Panc1 (cell line): ENCODE data around the gene EIF4EBP3. TPM values are rescaled to one million over a fixed set of nuclear protein-coding genes. Genes with fewer than 3 reads are reported as not detected.

ENCODE experiments used
- ATAC-seq: fragments of 200-7000 bp; cut with Tn5 transposase; 2 replicates; pipeline ENCODE4 v1.9.1; 2020; ENCODE audit warnings: mild to moderate bottlenecking, moderate library complexity
- BruUV-seq: library from RNA; stranded (reverse); fragments of 400-500 nt; replicated peaks from 2 replicates; lab custom pipeline; 2021; lab: Mats Ljungman, UMichigan
- CTCF ChIA-PET: fragments of 300-600 bp; sonication (Branson Sonifier 250); formaldehyde crosslinking; loops from one replicate; lab custom pipeline; 2022; ENCODE audit warnings: antibody characterized with exemption; lab: Charles Lee
- POLR2A ChIA-PET: fragments of 300-600 bp; sonication (Branson Sonifier 250); formaldehyde crosslinking; loops from one replicate; lab custom pipeline; 2022; ENCODE audit warnings: antibody characterized with exemption; lab: Charles Lee
- DNase-seq: peaks from one replicate; pipeline ENCODE4 v3.0.0-alpha.2; 2010; ENCODE audit warnings: low read depth, low spot score
- H3K27ac ChIP-seq: 2 replicates; pipeline ENCODE4 v1.5.1; 2011; ENCODE audit warnings: mild to moderate bottlenecking, low read length, inconsistent platforms
- H3K27me3 ChIP-seq: fragments of 200-500 bp; sonication (Bioruptor generic); 2 replicates; pipeline ENCODE4 v1.6.0; 2014; ENCODE audit warnings: low read length, inconsistent platforms; ENCODE audit not compliant: control insufficient read depth, insufficient read depth
- H3K36me3 ChIP-seq: fragments of 200-500 bp; sonication (Bioruptor generic); 2 replicates; pipeline ENCODE4 v1.5.1; 2014; ENCODE audit warnings: inconsistent platforms, mild to moderate bottlenecking, low read length, moderate library complexity; ENCODE audit not compliant: control insufficient read depth, insufficient read depth
- H3K4me1 ChIP-seq: 2 replicates; pipeline ENCODE4 v1.5.1; 2011; ENCODE audit warnings: inconsistent platforms, mild to moderate bottlenecking, low read length, moderate library complexity; ENCODE audit not compliant: control insufficient read depth, insufficient read depth
- H3K4me3 ChIP-seq, 2 experiments: 2 replicates each; pipeline ENCODE4 v1.5.1; 2011 to 2012; ENCODE audit warnings: low read depth in 2 of 2, low read length in 2 of 2, mild to moderate bottlenecking in 2 of 2, inconsistent platforms in 1 of 2, moderate library complexity in 1 of 2
- H3K9me3 ChIP-seq: fragments of 200-500 bp; sonication (Bioruptor generic); 2 replicates; pipeline ENCODE4 v1.5.1; 2014; ENCODE audit warnings: low read depth, mild to moderate bottlenecking, inconsistent platforms, low read length, moderate library complexity; ENCODE audit not compliant: control insufficient read depth, insufficient read depth
- POLR2AphosphoS5 ChIP-seq: IDR thresholded peaks from 2 replicates; pipeline ENCODE4 v1.6.1; 2012; ENCODE audit warnings: mild to moderate bottlenecking, low read depth, low read length, moderate library complexity
- SIN3A ChIP-seq: IDR thresholded peaks from 2 replicates; pipeline ENCODE4 v1.6.1; 2012; ENCODE audit warnings: low read depth, mild to moderate bottlenecking, low read length, moderate library complexity, borderline replicate concordance; ENCODE audit not compliant: insufficient read depth
- TCF7L2 ChIP-seq: IDR thresholded peaks from 2 replicates; pipeline ENCODE4 v1.6.1; 2011; ENCODE audit warnings: mild to moderate bottlenecking, low read depth, low read length, inconsistent platforms
- in situ Hi-C: cut with HindIII; loops from 2 replicates; pipeline ENCODE4 v1.10.0; 2016; ENCODE audit warnings: low sequenced_read_pairs, low pct_unique_long_range_greater_than_20kb
- intact Hi-C: fragments of 100-400 bp; cut with micrococcal nuclease; formaldehyde crosslinking; loops from one replicate; pipeline ENCODE4 v1.10.0; 2022; ENCODE audit not compliant: unreplicated experiment
- total RNA-seq: library from RNA; stranded (reverse); gene quantifications from one replicate; pipeline ENCODE4 v1.2.1, GENCODE V29; 2021; ENCODE audit not compliant: unreplicated experiment
- TF ChIP-seq, protein P1 (sequence below): fragments of 450-650 bp; IDR thresholded peaks from 2 replicates; pipeline ENCODE4 v1.5.1; 2017; ENCODE audit warnings: mild to moderate bottlenecking
- TF ChIP-seq, protein P2 (sequence below), 2 experiments: IDR thresholded peaks; 2 replicates each; pipeline ENCODE4 v1.6.1; 2011 to 2012; ENCODE audit warnings: low read depth in 2 of 2, control low read depth in 1 of 2, low read length in 1 of 2, mild to moderate bottlenecking in 1 of 2, moderate library complexity in 1 of 2; ENCODE audit not compliant: insufficient read depth in 1 of 2

The EIF4EBP3 gene
- total RNA-seq, 1 experiment from 2014 or later: 8.6 TPM

DNA sequence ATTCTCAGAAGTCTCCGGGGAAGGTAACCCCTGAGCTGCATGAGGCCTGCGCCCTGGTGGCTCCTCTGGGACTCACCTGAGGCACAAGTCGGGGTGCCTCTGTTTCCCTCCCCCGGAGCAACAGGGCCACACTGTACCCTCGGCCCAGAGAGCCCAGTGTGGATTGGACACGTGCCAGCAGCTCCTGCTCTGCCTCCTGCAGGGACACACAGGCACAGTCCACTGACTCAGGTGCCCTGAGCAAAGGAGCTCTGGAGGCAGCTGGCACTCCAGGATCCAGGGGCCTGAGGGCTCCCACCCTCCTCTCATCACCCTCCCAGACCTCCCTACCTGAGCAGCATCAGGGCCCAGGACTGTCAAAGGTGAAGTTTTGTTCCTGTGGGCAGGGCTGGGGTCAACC lies 46.7 kb downstream of the EIF4EBP3 start:
- no peaks in the 10 kb centered on the region for H3K36me3 ChIP-seq
- no peaks in the 10 kb centered on the region for H3K9me3 ChIP-seq
- ChIA-PET POLR2A (no interaction called here), CTCF (interaction anchor here (0.6 kb wide), 1 partner anchor 13 kb away, joined by 3 read pairs; no protein-coding TSS in a partner anchor)
- no peaks in the 10 kb centered on the region for H3K4me1 ChIP-seq
- intact Hi-C loops (no loop called here), in situ Hi-C loops (no loop called here)
- no peak for TF ChIP-seq SIN3A
- TF ChIP-seq, protein P1, sequence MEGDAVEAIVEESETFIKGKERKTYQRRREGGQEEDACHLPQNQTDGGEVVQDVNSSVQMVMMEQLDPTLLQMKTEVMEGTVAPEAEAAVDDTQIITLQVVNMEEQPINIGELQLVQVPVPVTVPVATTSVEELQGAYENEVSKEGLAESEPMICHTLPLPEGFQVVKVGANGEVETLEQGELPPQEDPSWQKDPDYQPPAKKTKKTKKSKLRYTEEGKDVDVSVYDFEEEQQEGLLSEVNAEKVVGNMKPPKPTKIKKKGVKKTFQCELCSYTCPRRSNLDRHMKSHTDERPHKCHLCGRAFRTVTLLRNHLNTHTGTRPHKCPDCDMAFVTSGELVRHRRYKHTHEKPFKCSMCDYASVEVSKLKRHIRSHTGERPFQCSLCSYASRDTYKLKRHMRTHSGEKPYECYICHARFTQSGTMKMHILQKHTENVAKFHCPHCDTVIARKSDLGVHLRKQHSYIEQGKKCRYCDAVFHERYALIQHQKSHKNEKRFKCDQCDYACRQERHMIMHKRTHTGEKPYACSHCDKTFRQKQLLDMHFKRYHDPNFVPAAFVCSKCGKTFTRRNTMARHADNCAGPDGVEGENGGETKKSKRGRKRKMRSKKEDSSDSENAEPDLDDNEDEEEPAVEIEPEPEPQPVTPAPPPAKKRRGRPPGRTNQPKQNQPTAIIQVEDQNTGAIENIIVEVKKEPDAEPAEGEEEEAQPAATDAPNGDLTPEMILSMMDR: no peak
- TF ChIP-seq, protein P2, sequence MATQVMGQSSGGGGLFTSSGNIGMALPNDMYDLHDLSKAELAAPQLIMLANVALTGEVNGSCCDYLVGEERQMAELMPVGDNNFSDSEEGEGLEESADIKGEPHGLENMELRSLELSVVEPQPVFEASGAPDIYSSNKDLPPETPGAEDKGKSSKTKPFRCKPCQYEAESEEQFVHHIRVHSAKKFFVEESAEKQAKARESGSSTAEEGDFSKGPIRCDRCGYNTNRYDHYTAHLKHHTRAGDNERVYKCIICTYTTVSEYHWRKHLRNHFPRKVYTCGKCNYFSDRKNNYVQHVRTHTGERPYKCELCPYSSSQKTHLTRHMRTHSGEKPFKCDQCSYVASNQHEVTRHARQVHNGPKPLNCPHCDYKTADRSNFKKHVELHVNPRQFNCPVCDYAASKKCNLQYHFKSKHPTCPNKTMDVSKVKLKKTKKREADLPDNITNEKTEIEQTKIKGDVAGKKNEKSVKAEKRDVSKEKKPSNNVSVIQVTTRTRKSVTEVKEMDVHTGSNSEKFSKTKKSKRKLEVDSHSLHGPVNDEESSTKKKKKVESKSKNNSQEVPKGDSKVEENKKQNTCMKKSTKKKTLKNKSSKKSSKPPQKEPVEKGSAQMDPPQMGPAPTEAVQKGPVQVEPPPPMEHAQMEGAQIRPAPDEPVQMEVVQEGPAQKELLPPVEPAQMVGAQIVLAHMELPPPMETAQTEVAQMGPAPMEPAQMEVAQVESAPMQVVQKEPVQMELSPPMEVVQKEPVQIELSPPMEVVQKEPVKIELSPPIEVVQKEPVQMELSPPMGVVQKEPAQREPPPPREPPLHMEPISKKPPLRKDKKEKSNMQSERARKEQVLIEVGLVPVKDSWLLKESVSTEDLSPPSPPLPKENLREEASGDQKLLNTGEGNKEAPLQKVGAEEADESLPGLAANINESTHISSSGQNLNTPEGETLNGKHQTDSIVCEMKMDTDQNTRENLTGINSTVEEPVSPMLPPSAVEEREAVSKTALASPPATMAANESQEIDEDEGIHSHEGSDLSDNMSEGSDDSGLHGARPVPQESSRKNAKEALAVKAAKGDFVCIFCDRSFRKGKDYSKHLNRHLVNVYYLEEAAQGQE (IDR thresholded peaks at IDR 0.05; ENCODE audit: insufficient read depth in 1 of 2, low read depth in 2 of 2, low read length in 1 of 2): no peak
- no peak for TF ChIP-seq POLR2AphosphoS5
- no peak for TF ChIP-seq TCF7L2
- no peak overlapping the region for H3K4me3 ChIP-seq
- ATAC-seq (no peak), DNase-seq (no peak)
- H3K27ac ChIP-seq: no peak overlapping the region; the same call in 1 of the 2 replicates
- BruUV-seq: no TSS peak
- no peaks in the 10 kb centered on the region for H3K27me3 ChIP-seq

DNA sequence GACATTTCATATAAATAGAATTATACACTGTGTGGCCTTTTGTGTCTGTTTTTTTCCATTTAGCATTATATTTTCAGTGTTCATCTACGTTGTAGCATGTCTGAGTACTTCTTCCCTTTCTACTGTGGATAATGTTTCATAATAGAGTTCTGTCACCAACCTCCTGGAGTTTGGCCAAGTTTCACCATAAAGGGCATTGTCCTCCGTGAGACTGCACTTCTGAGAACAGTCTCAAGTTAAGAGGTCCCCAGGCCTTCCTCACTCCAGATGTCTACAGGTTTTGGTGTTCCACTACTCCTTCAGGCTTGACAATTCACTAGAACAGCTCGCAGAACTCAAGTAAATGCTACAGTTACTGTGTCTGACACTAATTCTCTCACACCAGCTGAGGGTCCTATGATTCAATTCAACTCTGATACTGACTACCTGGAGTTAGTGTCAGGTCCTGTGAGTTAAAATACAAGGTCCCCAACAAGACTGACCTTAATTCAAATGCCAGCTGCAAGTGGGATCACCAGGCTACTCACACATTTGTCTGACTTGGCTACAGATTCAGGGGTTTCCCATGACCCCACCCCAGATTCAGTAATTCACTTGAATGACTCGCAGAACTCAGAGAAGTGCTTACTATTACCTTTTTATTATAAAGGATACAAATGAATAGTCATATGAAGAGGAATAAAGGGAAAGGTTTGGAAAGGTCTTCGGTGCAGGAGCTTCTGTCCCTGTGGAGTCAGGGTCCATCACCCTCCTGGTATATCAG lies 48.3 kb downstream of the EIF4EBP3 start:
- ChIA-PET CTCF (no interaction called here), POLR2A (no interaction called here)
- Histone ChIP-seq H3K9me3 (no peaks in the 10 kb centered on the region), H3K27me3 (no peaks in the 10 kb centered on the region), H3K36me3 (no peaks in the 10 kb centered on the region), H3K4me3 (no peak overlapping the region), H3K27ac (no peak overlapping the region), H3K4me1 (no peaks in the 10 kb centered on the region)
- ATAC-seq: no peak
- no peak for DNase-seq
- intact Hi-C loops: no loop called here
- in situ Hi-C loops: no loop called here
- no TSS peak for BruUV-seq
- TF ChIP-seq SIN3A: no peak

DNA sequence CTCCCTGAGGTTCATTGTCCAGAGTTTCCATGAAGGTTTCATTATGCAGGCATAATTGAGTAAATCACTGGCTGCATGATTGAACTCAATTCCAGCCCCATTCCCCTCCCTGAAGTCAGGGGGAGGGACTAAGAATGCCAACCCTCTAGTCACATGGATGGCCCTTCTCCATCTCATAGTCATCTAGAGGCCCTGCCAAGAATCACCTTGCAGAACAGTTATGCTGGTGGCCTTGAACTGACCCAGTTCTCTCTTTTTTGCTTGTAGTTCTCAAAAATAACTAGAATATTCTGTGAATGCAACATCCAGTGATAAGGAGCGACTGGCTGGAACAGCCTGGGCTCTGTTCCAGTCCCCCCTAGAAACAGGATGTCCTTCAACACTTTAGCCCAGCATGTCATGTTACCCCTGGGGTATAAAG lies 48.9 kb downstream of the EIF4EBP3 start:
- ChIA-PET POLR2A (no interaction called here), CTCF (no interaction called here)
- Histone ChIP-seq H3K27ac (no peak overlapping the region), H3K9me3 (no peaks in the 10 kb centered on the region), H3K4me1 (no peaks in the 10 kb centered on the region), H3K36me3 (no peaks in the 10 kb centered on the region), H3K27me3 (no peaks in the 10 kb centered on the region), H3K4me3 (no peak overlapping the region)
- no peak for DNase-seq
- no peak for ATAC-seq
- TF ChIP-seq TCF7L2 (no peak), SIN3A (no peak)
- TF ChIP-seq, protein P1: no peak
- TF ChIP-seq, protein P2 (IDR thresholded peaks at IDR 0.05; ENCODE audit: insufficient read depth in 1 of 2, low read depth in 2 of 2, low read length in 1 of 2): no peak
- no TSS peak for BruUV-seq
- in situ Hi-C loops (no loop called here), intact Hi-C loops (no loop called here)
